Stimulated activated CD8-positive, alpha-beta memory T cell treated with anti-CD3 and anti-CD28 coated beads, Interleukin-12 subunit alpha, Interleukin-12 subunit beta, amount 100 ng/mL, for 24 hours (primary cell): ENCODE results near the gene PRKCB.
"Not testable (repeated sequence)": the region's sequence is repeated elsewhere in the genome, so short reads cannot be mapped to it uniquely, and the experiment has no call there.

ENCODE experiments used
- DNase-seq: peaks from one replicate; pipeline ENCODE4 v3.0.0-alpha.2; 2020; ENCODE audit errors: extremely low read depth

The PRKCB gene

GRCh38 chr16:24005577-24005976, 169.8 kb downstream of the PRKCB start:
- no peak for DNase-seq

- DNase-seq = no peak
Measured at GRCh38 chr16:24007391-24007790, 171.6 kb downstream of the PRKCB start.

- no peak for DNase-seq
Measured at GRCh38 chr16:24007934-24008333, 172.2 kb downstream of the PRKCB start.

- DNase-seq = no peak
Measured at GRCh38 chr16:24009098-24009497, 173.3 kb downstream of the PRKCB start.

GRCh38 chr16:24009955-24010354, 174.2 kb downstream of the PRKCB start:
- no peak for DNase-seq

- peak; percentile 65 for DNase-seq
Measured at GRCh38 chr16:24010440-24011089, 174.8 kb downstream of the PRKCB start.

- no peak for DNase-seq
Measured at GRCh38 chr16:24011237-24011636, 175.5 kb downstream of the PRKCB start.

- no peak for DNase-seq
Measured at GRCh38 chr16:24013054-24013636, 177.4 kb downstream of the PRKCB start.

GRCh38 chr16:24013864-24014645, 178.3 kb downstream of the PRKCB start:
- DNase-seq = peak; percentile 37

- not testable (repeated sequence) for DNase-seq
Measured at GRCh38 chr16:24014955-24015354, 179.2 kb downstream of the PRKCB start.

- DNase-seq = no peak
Measured at GRCh38 chr16:24015923-24016322, 180.1 kb downstream of the PRKCB start.

GRCh38 chr16:24018485-24018884, 182.7 kb downstream of the PRKCB start:
- no peak for DNase-seq

GRCh38 chr16:24022797-24023196, 187.0 kb downstream of the PRKCB start:
- no peak for DNase-seq

- no peak for DNase-seq
Measured at GRCh38 chr16:24023621-24024020, 187.8 kb downstream of the PRKCB start.

- DNase-seq = no peak
Measured at GRCh38 chr16:24024971-24025370, 189.2 kb downstream of the PRKCB start.

GRCh38 chr16:24027466-24027865, 191.7 kb downstream of the PRKCB start:
- DNase-seq = no peak

- not testable (repeated sequence) for DNase-seq
Measured at GRCh38 chr16:24029841-24030240, 194.1 kb downstream of the PRKCB start.

- DNase-seq = no peak
Measured at GRCh38 chr16:24035127-24035842, 199.5 kb downstream of the PRKCB start.

- no peak for DNase-seq
Measured at GRCh38 chr16:24036038-24036543, 200.3 kb downstream of the PRKCB start.

- no peak for DNase-seq
Measured at GRCh38 chr16:24036614-24037013, 200.8 kb downstream of the PRKCB start.

- no peak for DNase-seq
Measured at GRCh38 chr16:24037335-24037734, 201.6 kb downstream of the PRKCB start.
